PC-3 (cell line): Measurements from ENCODE around the gene NRAP.

Experiments
- CTCF ChIP-seq: fragments of 300-600 bp; sonication (generic); conservative IDR thresholded peaks from 2 replicates; pipeline ENCODE4 v1.5.1; 2017; ENCODE audit warnings: antibody characterized with exemption, low read depth, mild to moderate bottlenecking, low read length
- EZH2phosphoT487 ChIP-seq: fragments of 300-600 bp; sonication (generic); IDR thresholded peaks from 2 replicates; pipeline ENCODE4 v1.6.1; 2018; ENCODE audit warnings: mild to moderate bottlenecking, antibody characterized with exemption, low read length, borderline replicate concordance

DNA sequence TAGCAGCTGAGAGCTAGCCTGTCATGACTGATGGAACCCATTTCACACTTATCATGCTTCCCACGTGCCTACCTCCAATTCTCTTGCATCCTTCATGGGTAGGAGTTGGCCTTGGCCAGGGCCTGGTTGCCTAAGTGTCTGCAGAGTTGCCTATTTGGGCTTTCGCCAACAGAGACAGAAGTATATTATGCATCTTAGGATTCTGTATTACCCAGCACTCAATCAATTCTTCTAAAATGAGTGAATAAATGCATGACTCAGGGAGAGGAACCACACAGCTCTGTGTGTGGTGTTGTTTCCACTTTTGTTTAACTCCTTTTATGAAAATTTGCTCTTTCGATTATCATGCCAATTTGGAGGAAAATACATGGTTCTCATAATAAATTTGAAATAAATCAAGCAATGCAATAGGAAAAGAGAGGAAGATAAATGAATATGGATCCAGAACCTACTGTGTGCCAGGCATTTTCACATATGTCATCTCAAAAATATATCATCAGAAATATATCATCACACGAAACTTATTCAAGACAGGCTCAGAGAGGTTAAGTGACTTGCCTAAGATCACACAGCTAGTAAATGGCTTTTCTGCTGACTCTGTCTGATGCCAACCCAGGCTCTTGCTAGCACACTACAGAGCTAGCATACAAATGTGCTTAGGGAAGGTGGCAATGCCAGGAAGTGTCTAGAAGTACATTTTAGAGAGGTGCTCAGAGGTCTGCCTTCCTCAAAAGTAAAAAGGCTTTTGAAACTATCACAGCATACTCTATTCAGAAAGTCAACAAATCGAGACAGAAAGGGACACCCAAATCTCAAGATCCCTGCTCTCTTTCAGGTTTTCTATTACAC, 120.5 kb downstream of the NRAP start:
- TF ChIP-seq CTCF = no peak
- TF ChIP-seq EZH2phosphoT487 = no peak
